ENCODE measurements around the gene KCTD21. TPM values are rescaled to one million over a fixed set of nuclear protein-coding genes. Genes with fewer than 3 reads are reported as not detected.

KCTD21 gene
- total RNA-seq, 4 donors from 2014 or later = 8.7 to 25.2 (median 16.9) TPM

DNA sequence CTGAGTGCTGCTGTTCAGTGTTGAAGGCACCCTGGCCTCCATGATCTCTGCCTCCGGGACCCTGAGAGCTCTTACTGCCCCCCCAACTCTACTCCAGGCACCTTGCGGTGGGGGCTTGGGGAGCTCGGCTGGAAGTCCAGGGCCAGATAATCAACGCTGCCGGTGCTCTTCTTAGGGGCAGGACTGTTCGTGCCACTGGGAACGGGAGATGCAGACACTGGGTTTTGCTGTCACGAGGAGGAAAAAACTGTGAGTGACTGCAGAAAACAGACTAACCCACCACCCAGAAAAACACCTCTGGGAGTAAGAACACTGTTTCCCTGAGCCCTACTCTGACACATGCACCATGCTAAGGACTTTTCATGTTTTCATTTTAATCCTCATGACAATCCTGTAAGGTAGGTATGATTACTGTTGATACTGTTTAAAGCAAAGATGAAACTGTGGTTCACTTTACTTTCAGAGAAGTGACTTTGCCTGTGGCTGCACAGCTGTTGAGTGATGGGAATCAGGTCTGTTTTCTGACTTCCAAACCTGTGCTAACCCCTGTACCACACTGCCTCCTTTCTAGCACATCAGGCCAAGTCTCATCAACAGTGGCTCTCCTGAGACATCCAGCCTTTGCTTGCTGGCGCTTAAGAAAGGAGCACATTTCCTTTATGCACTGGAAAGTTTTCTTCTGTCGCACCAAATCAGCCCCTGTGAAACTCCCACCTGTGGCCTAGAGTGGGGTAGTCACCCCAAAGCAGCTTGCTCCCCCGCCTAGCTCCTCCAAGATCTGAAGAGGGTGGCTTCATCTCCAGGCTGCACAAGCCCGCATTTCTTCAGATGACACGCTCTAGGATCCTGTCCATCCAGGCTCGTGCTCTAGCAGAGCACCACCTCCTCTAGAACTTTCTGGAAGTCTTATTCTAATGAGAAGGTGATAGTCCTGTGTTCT, 32.1 kb upstream of the KCTD21 start:
- Histone ChIP-seq H3K27ac (no peak overlapping the region), H3K9me3 (no peaks in the 10 kb centered on the region), H3K36me3 (peaks cover 0 to 87% (median 0%) of the 10 kb centered on the region in 3 donors), H3K27me3 (no peaks in the 10 kb centered on the region), H3K4me3 (no peak overlapping the region), H3K4me1 (no peaks in the 10 kb centered on the region)
- TF ChIP-seq CTCF (IDR thresholded peaks at IDR 0.05) (no peak), POLR2A (IDR thresholded peaks at IDR 0.05) (no peak)
- no peak for DNase-seq

DNA sequence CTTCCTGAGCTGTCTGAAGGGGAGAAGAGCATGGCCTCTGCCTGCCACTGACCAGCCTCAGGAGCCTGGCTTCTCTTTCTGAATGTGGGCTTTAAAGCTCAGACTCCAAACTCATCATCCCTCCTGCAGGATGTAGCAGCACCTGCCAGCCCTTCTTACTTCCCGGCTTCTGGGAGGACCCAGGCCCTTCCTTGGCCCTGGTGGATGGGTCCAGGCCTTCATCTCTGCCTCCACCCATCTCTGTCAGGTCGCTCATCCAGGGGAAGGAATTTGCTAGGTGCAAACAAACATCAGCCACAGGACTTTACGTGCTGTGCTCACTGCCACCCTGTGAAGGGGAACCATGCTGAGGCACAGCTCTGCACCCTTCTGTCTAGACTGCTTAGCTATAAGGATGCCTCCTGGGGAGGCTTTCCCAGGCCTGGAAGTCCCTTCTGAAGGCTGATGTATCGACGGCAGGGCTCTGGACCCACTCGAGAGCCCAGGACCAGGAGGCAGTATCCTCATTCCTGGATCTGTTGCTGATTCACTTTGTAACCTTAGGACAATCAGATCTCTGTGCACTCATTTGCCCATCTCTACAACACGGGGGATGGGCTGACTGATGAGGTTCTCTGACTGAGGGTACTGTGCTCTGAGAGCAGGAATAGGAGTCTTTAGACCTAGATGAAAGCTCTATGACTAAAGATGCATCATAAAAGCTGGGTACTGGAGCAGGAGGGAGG, 31.2 kb upstream of the KCTD21 start:
- TF ChIP-seq POLR2A (IDR thresholded peaks at IDR 0.05) (no peak), CTCF (IDR thresholded peaks at IDR 0.05) (no peak)
- no peaks in the 10 kb centered on the region for H3K4me1 ChIP-seq
- H3K27ac ChIP-seq = no peak overlapping the region
- H3K9me3 ChIP-seq = no peaks in the 10 kb centered on the region
- H3K27me3 ChIP-seq = no peaks in the 10 kb centered on the region
- peaks cover 0 to 85% (median 0%) of the 10 kb centered on the region in 3 donors for H3K36me3 ChIP-seq
- no peak overlapping the region for H3K4me3 ChIP-seq
- DNase-seq = peak in 1 of 3 donors; percentile 3

DNA sequence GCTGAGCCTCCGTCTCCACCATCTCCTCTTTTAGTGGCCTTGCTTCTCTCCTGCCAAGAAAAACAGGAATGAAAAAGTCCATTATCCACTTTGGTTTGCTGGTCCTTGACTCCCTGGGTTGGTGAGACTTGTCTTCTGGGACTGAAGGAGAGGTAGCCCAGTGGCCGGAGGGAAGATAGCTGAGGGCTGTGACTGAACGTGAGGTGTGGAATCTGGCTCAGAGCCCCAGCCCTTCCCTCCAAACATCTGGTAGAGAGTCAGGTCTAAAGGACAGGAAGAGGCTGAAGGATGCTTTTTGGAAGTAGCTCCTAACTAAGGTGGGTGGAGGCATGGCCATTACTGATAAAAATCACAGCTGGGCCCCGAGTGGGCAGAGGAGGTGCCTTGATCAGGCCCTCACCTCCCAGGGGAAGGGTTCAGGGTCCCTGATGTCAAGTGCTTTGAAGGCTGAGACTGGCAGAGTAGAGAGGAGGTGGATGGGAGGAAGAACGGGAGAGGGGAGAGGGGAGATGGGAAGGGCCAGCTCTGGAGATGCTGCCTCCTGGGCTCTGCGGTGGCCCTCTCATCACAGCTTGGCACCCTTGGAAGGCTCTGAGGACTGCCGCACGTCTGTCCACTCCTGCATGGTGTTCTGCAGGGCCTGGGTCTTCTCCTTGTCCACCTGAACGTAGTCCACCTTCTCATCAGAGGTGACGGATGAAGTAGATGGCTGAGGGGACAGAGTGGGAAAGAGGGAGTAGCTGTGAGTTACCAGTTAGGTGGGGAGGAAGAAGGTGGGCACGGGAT, 30.5 kb upstream of the KCTD21 start:
- no peak overlapping the region for H3K4me3 ChIP-seq
- TF ChIP-seq POLR2A (IDR thresholded peaks at IDR 0.05) (no peak), CTCF (IDR thresholded peaks at IDR 0.05) (no peak)
- peaks cover 0 to 82% (median 0%) of the 10 kb centered on the region in 3 donors for H3K36me3 ChIP-seq
- no peaks in the 10 kb centered on the region for H3K9me3 ChIP-seq
- no peaks in the 10 kb centered on the region for H3K4me1 ChIP-seq
- H3K27me3 ChIP-seq = no peaks in the 10 kb centered on the region
- H3K27ac ChIP-seq = no peak overlapping the region
- peak in 1 of 3 donors; percentile 17 for DNase-seq

- Histone ChIP-seq H3K36me3 (peaks cover 0 to 80% (median 0%) of the 10 kb centered on the region in 3 donors), H3K4me3 (no peak overlapping the region), H3K9me3 (no peaks in the 10 kb centered on the region), H3K4me1 (no peaks in the 10 kb centered on the region), H3K27me3 (no peaks in the 10 kb centered on the region), H3K27ac (no peak overlapping the region)
- no peak for DNase-seq
- TF ChIP-seq CTCF (IDR thresholded peaks at IDR 0.05) (no peak), POLR2A (IDR thresholded peaks at IDR 0.05) (no peak)
These were observed 29.5 kb upstream of the KCTD21 start for GRCh38 chr11:78217650-78218541.
